ENCODE results near the gene RAPGEF6. TPM values are rescaled to one million over a fixed set of nuclear protein-coding genes. Genes with fewer than 3 reads are reported as not detected.

RAPGEF6 gene
- total and polyA plus RNA-seq, 9 of the 15 experiments (the other 6 are each of a cell fraction or from before 2014, with no cell fraction given), result 2.7 to 23.4 (median 12.7) TPM

DNA sequence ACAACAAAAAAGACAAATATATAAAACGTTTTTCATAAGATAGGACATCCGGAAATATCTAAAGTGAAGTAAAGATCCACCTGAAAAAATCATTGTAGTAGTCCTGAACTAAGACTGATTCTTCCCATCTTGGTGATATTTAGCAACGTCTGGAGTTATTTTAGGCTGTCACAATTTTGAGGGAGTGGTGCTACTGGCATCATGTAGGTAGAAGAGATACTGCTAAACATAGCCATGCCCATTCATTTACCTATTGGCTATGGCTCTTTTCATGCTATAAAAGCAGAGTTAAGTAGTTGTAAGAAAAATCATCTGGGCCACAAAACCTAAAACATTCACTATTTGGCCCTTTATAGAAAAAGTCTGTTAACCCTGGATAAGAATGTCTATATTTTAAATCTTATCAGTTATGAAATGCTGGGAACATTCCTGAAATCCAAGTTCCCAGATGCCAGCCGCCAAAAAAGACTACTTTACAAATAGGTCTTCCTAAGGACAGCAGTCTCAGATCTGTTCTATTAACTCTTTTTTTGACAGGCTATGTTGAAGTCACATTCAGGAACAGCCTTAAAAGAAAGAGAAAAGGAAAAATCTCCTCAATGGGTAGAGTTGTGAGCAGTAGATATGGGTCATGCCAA, 27.0 kb downstream of the RAPGEF6 start:
- BruUV-seq (replicated peaks), result no TSS peak
- Histone ChIP-seq H3K36me3 (ENCODE audit: control insufficient read depth, insufficient read depth, low read length) (peaks cover 11% of the 10 kb centered on the region; the same call in 2 of the 3 replicates), H3K4me1 (replicated peaks in 1 of 2; ENCODE audit: control insufficient read depth in 2 of 2, insufficient read depth in 2 of 2, low read length in 2 of 2) (peaks cover 11 to 40% of the 10 kb centered on the region in 2 experiments; a peak in 4 of 5 replicates), H3K9me3 (replicated peaks; ENCODE audit: control insufficient read depth, insufficient read depth, low read depth, low read length) (no peaks in the 10 kb centered on the region), H3K9me1 (ENCODE audit: control insufficient read depth, insufficient read depth, low read length) (no peaks in the 10 kb centered on the region), H3K27me3 (ENCODE audit: control insufficient read depth in 2 of 2, insufficient read depth in 2 of 2, low read length in 2 of 2) (no peaks in the 10 kb centered on the region), H2AFZ (ENCODE audit: low read depth, low read length) (no peak overlapping the region), H3K4me2 (ENCODE audit: insufficient read depth, low read length) (peak overlapping the region; percentile 32; the same call in 1 of the 2 replicates), H3K4me3 (no peak overlapping the region), H3K27ac (ENCODE audit: extremely low read depth, low read depth, low read length) (peak overlapping the region; percentile 18; the same call in 1 of the 3 replicates), H3K79me2 (ENCODE audit: control insufficient read depth, insufficient read depth, low read length) (peaks cover 91% of the 10 kb centered on the region), H4K20me1 (replicated peaks; ENCODE audit: control insufficient read depth, insufficient read depth, low read length) (peaks cover 23% of the 10 kb centered on the region), H3K9ac (ENCODE audit: insufficient read depth in 1 of 2, low read depth in 2 of 2, low read length in 2 of 2) (no peak overlapping the region)
- intact Hi-C loops (cut with micrococcal nuclease) (no loop called here), in situ Hi-C loops (cut with MboI) (no loop called here)
- no peak for DNase-seq (ENCODE audit: extremely low read depth in 1 of 4, low spot score in 3 of 4)
- ChIA-PET CTCF (ENCODE audit: low intra/inter-chr PET ratio) (no interaction called here), POLR2A (no interaction called here)
- 19% methylated on average over 4 of the region's 4 CpGs for WGBS (ENCODE audit: insufficient coverage, low coverage, missing lambda C conversion rate)
- ATAC-seq, result no peak
- 0 out of 2 replicates have a peak, but pooled peaks have one; percentile 21 for TF ChIP-seq LEF1 (IDR thresholded peaks at IDR 0.05)
- no peak for TF ChIP-seq ERF (CRISPR knock-in tag; IDR thresholded peaks at IDR 0.05)
- peak; percentile 19 for FAIRE-seq

DNA sequence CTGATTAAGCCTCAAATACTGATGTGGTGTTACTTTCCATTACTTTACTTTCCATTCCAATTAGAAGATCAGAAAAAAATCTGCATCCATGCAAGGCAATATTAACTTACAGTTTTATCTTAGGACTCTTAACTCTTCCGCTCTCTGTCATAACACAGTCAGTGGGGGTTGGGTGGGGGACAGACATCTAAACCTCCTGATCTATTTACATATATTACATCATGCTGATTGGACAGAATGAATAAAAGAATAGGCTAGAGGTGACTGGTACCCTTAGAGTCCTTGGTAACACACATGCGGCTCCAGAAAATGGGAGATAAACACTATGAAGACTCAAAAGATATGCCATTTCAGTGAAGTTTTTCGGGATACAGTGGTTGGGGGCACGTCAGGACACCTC, 27.6 kb downstream of the RAPGEF6 start:
- WGBS (ENCODE audit: insufficient coverage, low coverage, missing lambda C conversion rate), result 24% methylated on average over 4 of the region's 4 CpGs
- H3K4me1 ChIP-seq (replicated peaks in 1 of 2; ENCODE audit: control insufficient read depth in 2 of 2, insufficient read depth in 2 of 2, low read length in 2 of 2), result peaks cover 11 to 40% of the 10 kb centered on the region in 2 experiments; a peak in 4 of 5 replicates
- no peak for TF ChIP-seq CEBPG (CRISPR knock-in tag; IDR thresholded peaks at IDR 0.05)
- peak in 1 of 2 experiments; percentile 57; a peak in 2 of 4 replicates for TF ChIP-seq CEBPG (tag; conservative IDR thresholded peaks at IDR 0.05 in 1 of 2, IDR thresholded peaks at IDR 0.05 in 1 of 2)
- no peak for TF ChIP-seq CBFB (CRISPR knock-in tag; IDR thresholded peaks at IDR 0.05)
- no peak for TF ChIP-seq CAMTA2 (CRISPR knock-in tag; conservative IDR thresholded peaks at IDR 0.05)
- TF ChIP-seq SOX6 (IDR thresholded peaks at IDR 0.05), result no peak
- no peak for TF ChIP-seq RBM15 (IDR thresholded peaks at IDR 0.05; ENCODE audit: insufficient read depth, low read length)
- TF ChIP-seq, protein P1, sequence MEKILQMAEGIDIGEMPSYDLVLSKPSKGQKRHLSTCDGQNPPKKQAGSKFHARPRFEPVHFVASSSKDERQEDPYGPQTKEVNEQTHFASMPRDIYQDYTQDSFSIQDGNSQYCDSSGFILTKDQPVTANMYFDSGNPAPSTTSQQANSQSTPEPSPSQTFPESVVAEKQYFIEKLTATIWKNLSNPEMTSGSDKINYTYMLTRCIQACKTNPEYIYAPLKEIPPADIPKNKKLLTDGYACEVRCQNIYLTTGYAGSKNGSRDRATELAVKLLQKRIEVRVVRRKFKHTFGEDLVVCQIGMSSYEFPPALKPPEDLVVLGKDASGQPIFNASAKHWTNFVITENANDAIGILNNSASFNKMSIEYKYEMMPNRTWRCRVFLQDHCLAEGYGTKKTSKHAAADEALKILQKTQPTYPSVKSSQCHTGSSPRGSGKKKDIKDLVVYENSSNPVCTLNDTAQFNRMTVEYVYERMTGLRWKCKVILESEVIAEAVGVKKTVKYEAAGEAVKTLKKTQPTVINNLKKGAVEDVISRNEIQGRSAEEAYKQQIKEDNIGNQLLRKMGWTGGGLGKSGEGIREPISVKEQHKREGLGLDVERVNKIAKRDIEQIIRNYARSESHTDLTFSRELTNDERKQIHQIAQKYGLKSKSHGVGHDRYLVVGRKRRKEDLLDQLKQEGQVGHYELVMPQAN (IDR thresholded peaks at IDR 0.05; ENCODE audit: borderline replicate concordance), result no peak
- TF ChIP-seq ESRRA (IDR thresholded peaks at IDR 0.05; ENCODE audit: borderline replicate concordance, low read depth), result peak; percentile 39; the same call in 1 of the 2 replicates
- TF ChIP-seq ARNT (IDR thresholded peaks at IDR 0.05), result no peak
- TF ChIP-seq MEF2A (IDR thresholded peaks at IDR 0.05; ENCODE audit: control insufficient read depth, low read depth, low read length), result no peak
- TF ChIP-seq, protein P2, sequence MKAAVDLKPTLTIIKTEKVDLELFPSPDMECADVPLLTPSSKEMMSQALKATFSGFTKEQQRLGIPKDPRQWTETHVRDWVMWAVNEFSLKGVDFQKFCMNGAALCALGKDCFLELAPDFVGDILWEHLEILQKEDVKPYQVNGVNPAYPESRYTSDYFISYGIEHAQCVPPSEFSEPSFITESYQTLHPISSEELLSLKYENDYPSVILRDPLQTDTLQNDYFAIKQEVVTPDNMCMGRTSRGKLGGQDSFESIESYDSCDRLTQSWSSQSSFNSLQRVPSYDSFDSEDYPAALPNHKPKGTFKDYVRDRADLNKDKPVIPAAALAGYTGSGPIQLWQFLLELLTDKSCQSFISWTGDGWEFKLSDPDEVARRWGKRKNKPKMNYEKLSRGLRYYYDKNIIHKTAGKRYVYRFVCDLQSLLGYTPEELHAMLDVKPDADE (conservative IDR thresholded peaks at IDR 0.05; ENCODE audit: control insufficient read depth, low read depth, low read length), result no peak

More for the DNA sequence above, 27.6 kb downstream of the RAPGEF6 start:
- H3K9me1 ChIP-seq (ENCODE audit: control insufficient read depth, insufficient read depth, low read length), result no peaks in the 10 kb centered on the region
- H3K9ac ChIP-seq (ENCODE audit: insufficient read depth in 1 of 2, low read depth in 2 of 2, low read length in 2 of 2), result no peak overlapping the region
- BruUV-seq (replicated peaks), result no TSS peak
- in situ Hi-C loops (cut with MboI), result no loop called here
- ChIA-PET CTCF (ENCODE audit: low intra/inter-chr PET ratio) (no interaction called here), POLR2A (no interaction called here)
- FAIRE-seq (peak; percentile 23), ATAC-seq (peak; percentile 69), DNase-seq (ENCODE audit: extremely low read depth in 1 of 4, low spot score in 3 of 4) (peak; percentile 15 to 40 (median 26))
- no peak overlapping the region for H3K27ac ChIP-seq (ENCODE audit: extremely low read depth, low read depth, low read length)
- no peaks in the 10 kb centered on the region for H3K9me3 ChIP-seq (replicated peaks; ENCODE audit: control insufficient read depth, insufficient read depth, low read depth, low read length)
- peaks cover 17% of the 10 kb centered on the region; the same call in 2 of the 3 replicates for H3K36me3 ChIP-seq (ENCODE audit: control insufficient read depth, insufficient read depth, low read length)
- H2AFZ ChIP-seq (ENCODE audit: low read depth, low read length), result no peak overlapping the region
- H3K4me3 ChIP-seq, result no peak overlapping the region
- peaks cover 87% of the 10 kb centered on the region for H3K79me2 ChIP-seq (ENCODE audit: control insufficient read depth, insufficient read depth, low read length)
- peak overlapping the region; percentile 32; the same call in 1 of the 2 replicates for H3K4me2 ChIP-seq (ENCODE audit: insufficient read depth, low read length)
- peaks cover 23% of the 10 kb centered on the region for H4K20me1 ChIP-seq (replicated peaks; ENCODE audit: control insufficient read depth, insufficient read depth, low read length)
- no peaks in the 10 kb centered on the region for H3K27me3 ChIP-seq (ENCODE audit: control insufficient read depth in 2 of 2, insufficient read depth in 2 of 2, low read length in 2 of 2)
- intact Hi-C loops (cut with micrococcal nuclease), result no loop called here

Measured in K562 (cell line).